ENCODE results near the gene ARID5B.
A peak's percentile ranks its signal among the peaks of the same experiment; 100 is the strongest.

The ARID5B gene

DNA sequence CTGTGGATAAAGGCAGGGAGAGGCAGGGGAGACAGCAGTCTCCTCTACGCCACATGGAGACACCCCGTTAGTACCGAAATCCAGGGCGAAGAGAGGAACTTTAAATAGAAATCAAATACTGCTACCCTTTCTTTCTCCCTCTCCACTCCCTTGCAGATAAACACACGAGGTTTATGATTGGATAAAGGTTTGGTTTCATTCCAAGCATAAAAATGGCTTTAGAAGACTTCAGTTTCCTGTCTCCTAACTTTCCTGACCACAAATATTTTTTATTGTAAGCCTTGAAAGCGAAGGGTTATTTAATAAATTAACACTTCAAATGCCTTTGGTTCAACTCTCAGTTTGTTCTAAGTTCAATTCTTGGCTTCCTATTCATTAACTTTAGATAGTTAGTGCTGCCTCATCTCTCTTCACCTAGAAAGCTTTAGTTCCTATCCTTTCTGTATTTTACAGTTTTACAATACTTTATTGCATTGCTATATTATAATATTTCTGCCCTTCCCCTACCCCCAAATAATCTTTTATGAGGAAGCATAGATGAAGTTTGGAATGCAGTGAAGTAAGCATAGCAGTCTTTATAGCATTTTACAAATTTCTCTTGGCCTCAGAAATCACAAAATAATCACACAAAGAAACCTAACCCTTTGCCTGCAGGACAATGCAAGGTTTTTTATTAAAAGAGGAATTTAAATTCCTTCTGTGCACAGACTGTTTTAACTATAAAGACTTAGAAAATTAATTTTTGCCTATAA, 31.5 kb upstream of the ARID5B start:
- no peak for TF ChIP-seq ZNF549 (tag by site-specific recombination; IDR thresholded peaks at IDR 0.05)
- TF ChIP-seq, protein P1, sequence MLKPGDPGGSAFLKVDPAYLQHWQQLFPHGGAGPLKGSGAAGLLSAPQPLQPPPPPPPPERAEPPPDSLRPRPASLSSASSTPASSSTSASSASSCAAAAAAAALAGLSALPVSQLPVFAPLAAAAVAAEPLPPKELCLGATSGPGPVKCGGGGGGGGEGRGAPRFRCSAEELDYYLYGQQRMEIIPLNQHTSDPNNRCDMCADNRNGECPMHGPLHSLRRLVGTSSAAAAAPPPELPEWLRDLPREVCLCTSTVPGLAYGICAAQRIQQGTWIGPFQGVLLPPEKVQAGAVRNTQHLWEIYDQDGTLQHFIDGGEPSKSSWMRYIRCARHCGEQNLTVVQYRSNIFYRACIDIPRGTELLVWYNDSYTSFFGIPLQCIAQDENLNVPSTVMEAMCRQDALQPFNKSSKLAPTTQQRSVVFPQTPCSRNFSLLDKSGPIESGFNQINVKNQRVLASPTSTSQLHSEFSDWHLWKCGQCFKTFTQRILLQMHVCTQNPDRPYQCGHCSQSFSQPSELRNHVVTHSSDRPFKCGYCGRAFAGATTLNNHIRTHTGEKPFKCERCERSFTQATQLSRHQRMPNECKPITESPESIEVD (tag by site-specific recombination; IDR thresholded peaks at IDR 0.05) = peak; percentile 48; the same call in 1 of the 2 replicates
- no peak for TF ChIP-seq ZNF404 (tag by site-specific recombination; IDR thresholded peaks at IDR 0.05)
- ChIA-PET CTCF (interaction anchor here (0.6 to 1.2 kb wide), 3 partner anchors 35 to 74 kb away, joined by 3 to 6 read pairs (median 5); no protein-coding TSS in a partner anchor), POLR2A (interaction anchor here (0.6 kb wide), 1 partner anchor 27 kb away, joined by 3 read pairs; no protein-coding TSS in a partner anchor)
- no peak overlapping the region for H3K27ac ChIP-seq (ENCODE audit: extremely low read depth, low read depth, low read length)
- no peak overlapping the region for H3K4me3 ChIP-seq (ENCODE audit: low read depth, low read length)
- no peaks in the 10 kb centered on the region for H3K9me3 ChIP-seq (ENCODE audit: control insufficient read depth, insufficient read depth, low read depth, low read length)
- no peaks in the 10 kb centered on the region for H3K36me3 ChIP-seq (ENCODE audit: control insufficient read depth in 2 of 2, insufficient read depth in 1 of 2, low read length in 2 of 2)
- H3K4me1 ChIP-seq (ENCODE audit: control insufficient read depth, insufficient read depth, low read length) = peaks cover 3% of the 10 kb centered on the region; the same call in 1 of the 2 replicates

DNA sequence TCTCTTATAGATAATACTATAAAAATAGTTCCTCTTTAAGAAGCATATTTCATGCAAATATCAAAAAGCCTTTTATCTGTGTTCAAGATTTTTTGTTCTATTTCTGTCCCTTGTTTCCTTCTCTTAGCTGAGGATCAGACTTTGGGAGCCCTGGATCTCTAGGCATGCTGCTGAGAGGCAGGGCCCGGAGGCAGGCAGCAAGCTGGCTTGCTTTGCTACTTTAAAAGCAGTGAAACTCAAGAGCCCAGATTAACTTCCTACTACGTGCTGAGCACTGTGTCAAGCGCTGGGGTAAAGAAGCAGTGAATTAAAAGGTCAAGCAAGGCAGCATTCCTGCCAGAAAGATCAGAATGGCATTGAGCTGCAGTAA, 31.0 kb upstream of the ARID5B start:
- ChIA-PET POLR2A (interaction anchor here (0.6 kb wide), 3 partner anchors 23 to 33 kb away, joined by 3 to 9 read pairs (median 3); no protein-coding TSS in a partner anchor), CTCF (interaction anchor here (0.5 to 1.2 kb wide), 3 partner anchors 36 to 329 kb away, joined by 3 to 5 read pairs (median 3); no protein-coding TSS in a partner anchor)
- no peak overlapping the region for H3K4me3 ChIP-seq (ENCODE audit: low read depth, low read length)

More for the DNA sequence above, 31.0 kb upstream of the ARID5B start:
- TF ChIP-seq ZNF335 (tag by site-specific recombination; conservative IDR thresholded peaks at IDR 0.05) (no peak), ZNF311 (tag by site-specific recombination; IDR thresholded peaks at IDR 0.05; ENCODE audit: borderline replicate concordance) (no peak), ZFP41 (tag by site-specific recombination; IDR thresholded peaks at IDR 0.05; ENCODE audit: borderline replicate concordance) (no peak), ZNF239 (tag by site-specific recombination; IDR thresholded peaks at IDR 0.05) (no peak), ZNF157 (tag by site-specific recombination; IDR thresholded peaks at IDR 0.05) (no peak), GFI1B (tag by site-specific recombination; IDR thresholded peaks at IDR 0.05) (no peak), ZBTB21 (tag by site-specific recombination; IDR thresholded peaks at IDR 0.05) (no peak), ZNF211 (tag by site-specific recombination; IDR thresholded peaks at IDR 0.05; ENCODE audit: low read depth) (no peak), MEIS1 (CRISPR knock-in tag; IDR thresholded peaks at IDR 0.05; ENCODE audit: borderline replicate concordance) (no peak), HOXA7 (CRISPR knock-in tag; IDR thresholded peaks at IDR 0.05; ENCODE audit: borderline replicate concordance) (no peak), ZNF148 (tag by site-specific recombination; IDR thresholded peaks at IDR 0.05; ENCODE audit: borderline replicate concordance) (no peak), ZNF830 (tag by site-specific recombination; IDR thresholded peaks at IDR 0.05; ENCODE audit: low read depth) (no peak), ZNF555 (tag by site-specific recombination; conservative IDR thresholded peaks at IDR 0.05) (no peak), HOXC10 (CRISPR knock-in tag; IDR thresholded peaks at IDR 0.05) (no peak), ZNF558 (tag by site-specific recombination; IDR thresholded peaks at IDR 0.05) (no peak), SALL2 (tag by site-specific recombination; IDR thresholded peaks at IDR 0.05; ENCODE audit: borderline replicate concordance) (no peak), SP3 (tag by site-specific recombination; IDR thresholded peaks at IDR 0.05) (no peak), ZNF843 (tag by site-specific recombination; IDR thresholded peaks at IDR 0.05) (no peak)
- TF ChIP-seq, protein P2, sequence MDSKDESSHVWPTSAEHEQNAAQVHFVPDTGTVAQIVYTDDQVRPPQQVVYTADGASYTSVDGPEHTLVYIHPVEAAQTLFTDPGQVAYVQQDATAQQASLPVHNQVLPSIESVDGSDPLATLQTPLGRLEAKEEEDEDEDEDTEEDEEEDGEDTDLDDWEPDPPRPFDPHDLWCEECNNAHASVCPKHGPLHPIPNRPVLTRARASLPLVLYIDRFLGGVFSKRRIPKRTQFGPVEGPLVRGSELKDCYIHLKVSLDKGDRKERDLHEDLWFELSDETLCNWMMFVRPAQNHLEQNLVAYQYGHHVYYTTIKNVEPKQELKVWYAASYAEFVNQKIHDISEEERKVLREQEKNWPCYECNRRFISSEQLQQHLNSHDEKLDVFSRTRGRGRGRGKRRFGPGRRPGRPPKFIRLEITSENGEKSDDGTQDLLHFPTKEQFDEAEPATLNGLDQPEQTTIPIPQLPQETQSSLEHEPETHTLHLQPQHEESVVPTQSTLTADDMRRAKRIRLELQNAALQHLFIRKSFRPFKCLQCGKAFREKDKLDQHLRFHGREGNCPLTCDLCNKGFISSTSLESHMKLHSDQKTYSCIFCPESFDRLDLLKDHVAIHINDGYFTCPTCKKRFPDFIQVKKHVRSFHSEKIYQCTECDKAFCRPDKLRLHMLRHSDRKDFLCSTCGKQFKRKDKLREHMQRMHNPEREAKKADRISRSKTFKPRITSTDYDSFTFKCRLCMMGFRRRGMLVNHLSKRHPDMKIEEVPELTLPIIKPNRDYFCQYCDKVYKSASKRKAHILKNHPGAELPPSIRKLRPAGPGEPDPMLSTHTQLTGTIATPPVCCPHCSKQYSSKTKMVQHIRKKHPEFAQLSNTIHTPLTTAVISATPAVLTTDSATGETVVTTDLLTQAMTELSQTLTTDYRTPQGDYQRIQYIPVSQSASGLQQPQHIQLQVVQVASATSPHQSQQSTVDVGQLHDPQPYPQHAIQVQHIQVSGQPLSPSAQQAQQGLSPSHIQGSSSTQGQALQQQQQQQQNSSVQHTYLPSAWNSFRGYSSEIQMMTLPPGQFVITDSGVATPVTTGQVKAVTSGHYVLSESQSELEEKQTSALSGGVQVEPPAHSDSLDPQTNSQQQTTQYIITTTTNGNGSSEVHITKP (tag by site-specific recombination; IDR thresholded peaks at IDR 0.05) = no peak
- H3K27ac ChIP-seq (ENCODE audit: extremely low read depth, low read depth, low read length) = no peak overlapping the region
- peaks cover 3% of the 10 kb centered on the region; the same call in 1 of the 2 replicates for H3K4me1 ChIP-seq (ENCODE audit: control insufficient read depth, insufficient read depth, low read length)
- H3K9me3 ChIP-seq (ENCODE audit: control insufficient read depth, insufficient read depth, low read depth, low read length) = no peaks in the 10 kb centered on the region
- H3K36me3 ChIP-seq (ENCODE audit: control insufficient read depth in 2 of 2, insufficient read depth in 1 of 2, low read length in 2 of 2) = no peaks in the 10 kb centered on the region

Data from HEK293 (cell line).